ENCODE measurements around the gene KANK4.

DNA sequence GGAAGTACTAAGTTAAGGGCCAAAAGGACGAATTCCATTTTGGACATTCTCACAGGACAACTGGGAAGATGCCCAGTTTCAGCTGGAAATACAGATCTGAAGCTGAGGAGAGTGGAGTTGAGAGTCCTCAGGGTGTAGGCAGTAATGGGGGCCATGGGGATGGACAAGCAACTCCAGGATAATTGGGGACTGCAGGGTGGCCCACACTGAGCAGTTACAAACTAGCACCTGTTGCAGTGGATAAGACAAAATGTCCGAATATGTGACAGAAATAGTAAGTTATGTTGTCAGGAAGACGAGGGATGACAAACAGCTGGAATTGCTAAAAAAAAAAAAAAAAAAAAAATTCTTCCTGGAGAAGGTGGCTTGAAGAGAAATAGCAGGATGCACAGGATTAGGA, 34.6 kb upstream of the KANK4 start:
- TF ChIP-seq, protein P1, sequence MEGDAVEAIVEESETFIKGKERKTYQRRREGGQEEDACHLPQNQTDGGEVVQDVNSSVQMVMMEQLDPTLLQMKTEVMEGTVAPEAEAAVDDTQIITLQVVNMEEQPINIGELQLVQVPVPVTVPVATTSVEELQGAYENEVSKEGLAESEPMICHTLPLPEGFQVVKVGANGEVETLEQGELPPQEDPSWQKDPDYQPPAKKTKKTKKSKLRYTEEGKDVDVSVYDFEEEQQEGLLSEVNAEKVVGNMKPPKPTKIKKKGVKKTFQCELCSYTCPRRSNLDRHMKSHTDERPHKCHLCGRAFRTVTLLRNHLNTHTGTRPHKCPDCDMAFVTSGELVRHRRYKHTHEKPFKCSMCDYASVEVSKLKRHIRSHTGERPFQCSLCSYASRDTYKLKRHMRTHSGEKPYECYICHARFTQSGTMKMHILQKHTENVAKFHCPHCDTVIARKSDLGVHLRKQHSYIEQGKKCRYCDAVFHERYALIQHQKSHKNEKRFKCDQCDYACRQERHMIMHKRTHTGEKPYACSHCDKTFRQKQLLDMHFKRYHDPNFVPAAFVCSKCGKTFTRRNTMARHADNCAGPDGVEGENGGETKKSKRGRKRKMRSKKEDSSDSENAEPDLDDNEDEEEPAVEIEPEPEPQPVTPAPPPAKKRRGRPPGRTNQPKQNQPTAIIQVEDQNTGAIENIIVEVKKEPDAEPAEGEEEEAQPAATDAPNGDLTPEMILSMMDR (IDR thresholded peaks at IDR 0.05) = no peak
- TF ChIP-seq POLR2A (IDR thresholded peaks at IDR 0.05) = no peak

Data from uterus (tissue), 2 donors.